Activated B cell treated with CpG ODN at 0.5 μM for 24 hours (primary cell): ENCODE results near the gene RAB28. TPM values are rescaled to one million over a fixed set of nuclear protein-coding genes. Genes with fewer than 3 reads are reported as not detected.

ENCODE experiments used
- ATAC-seq: fragments of 200-7000 bp; cut with Tn5 transposase; one replicate; pipeline ENCODE4 v1.10.0; 2021; ENCODE audit warnings: low read depth, mild to moderate bottlenecking, moderate library complexity
- CTCF ChIA-PET: fragments of 350-600 bp; sonication (Branson Sonifier 250); formaldehyde crosslinking; loops from one replicate; lab custom pipeline; 2021; ENCODE audit warnings: antibody characterized with exemption; lab: Charles Lee
- POLR2A ChIA-PET: fragments of 350-600 bp; sonication (Branson Sonifier 250); formaldehyde crosslinking; loops from one replicate; lab custom pipeline; 2021; ENCODE audit warnings: antibody characterized with exemption; lab: Charles Lee
- DNase-seq: peaks from one replicate; pipeline ENCODE4 v3.0.0; 2022
- H3K27ac Mint-ChIP-seq: one replicate; pipeline ENCODE4 v1.8.0; 2020; ENCODE audit warnings: mixed read lengths
- H3K27me3 Mint-ChIP-seq: one replicate; pipeline ENCODE4 v1.8.0; 2021; ENCODE audit warnings: mixed read lengths
- H3K36me3 Mint-ChIP-seq: one replicate; pipeline ENCODE4 v1.8.0; 2021; ENCODE audit warnings: low read depth, mixed read lengths
- H3K4me1 Mint-ChIP-seq: one replicate; pipeline ENCODE4 v1.8.0; 2021; ENCODE audit warnings: mixed read lengths
- H3K4me3 Mint-ChIP-seq: one replicate; pipeline ENCODE4 v1.8.0; 2020; ENCODE audit warnings: mild to moderate bottlenecking, mixed read lengths
- H3K9me3 Mint-ChIP-seq: one replicate; pipeline ENCODE4 v1.8.0; 2020; ENCODE audit warnings: mixed read lengths
- CTCF ChIP-seq: fragments of 200-600 bp; IDR thresholded peaks from one replicate; pipeline ENCODE4 v1.8.0; 2022; ENCODE audit warnings: antibody characterized with exemption, mild to moderate bottlenecking
- intact Hi-C: fragments of 100-400 bp; cut with micrococcal nuclease; formaldehyde crosslinking; loops from one replicate; pipeline ENCODE4 v1.15.1; 2024
- total RNA-seq: library from RNA; stranded (reverse); gene quantifications from 2 replicates; pipeline ENCODE4 v1.2.3, GENCODE V29; 2022

Gene RAB28
- 16.0 and 16.9 TPM in 2 replicates for total RNA-seq

GRCh38 chr4:13484122-13484748 lies at the start of gene RAB28:
Gene RAB28, minus strand, starts transcription at chr4:13484340.
- H3K9me3 Mint-ChIP-seq = no peaks in the 10 kb centered on the region
- DNase-seq (peak; percentile 93), ATAC-seq (peak; percentile 93)
- peaks cover 5% of the 10 kb centered on the region for H3K36me3 Mint-ChIP-seq
- H3K27ac Mint-ChIP-seq = peak within 1 kb of the TSS; percentile 99
- intact Hi-C loops = loop anchor here (1.0 to 2.0 kb wide), 4 partner anchors 45 to 1518 kb away; partner anchors contain the start of genes BOD1L1 and CPEB2
- peaks cover 14% of the 10 kb centered on the region for H3K27me3 Mint-ChIP-seq
- peaks cover 21% of the 10 kb centered on the region for H3K4me1 Mint-ChIP-seq
- ChIA-PET POLR2A (interaction anchor here (0.9 to 1.5 kb wide), 4 partner anchors 10 to 144 kb away, joined by 3 read pairs; no protein-coding TSS in a partner anchor), CTCF (interaction anchor here (1.3 kb wide), 1 partner anchor 170 kb away, joined by 3 read pairs; no protein-coding TSS in a partner anchor)
- no peak for TF ChIP-seq CTCF
- peak within 1 kb of the TSS; percentile 96 for H3K4me3 Mint-ChIP-seq

GRCh38 chr4:13531625-13531998 lies 47.5 kb upstream of the RAB28 start:
- ChIA-PET POLR2A (no interaction called here), CTCF (no interaction called here)
- TF ChIP-seq CTCF = no peak
- Mint-ChIP-seq H3K36me3 (no peaks in the 10 kb centered on the region), H3K27me3 (peaks cover 80% of the 10 kb centered on the region), H3K4me3 (no peak overlapping the region), H3K9me3 (no peaks in the 10 kb centered on the region), H3K27ac (no peak overlapping the region), H3K4me1 (peaks cover 26% of the 10 kb centered on the region)
- no peak for ATAC-seq
- intact Hi-C loops = loop anchor here (1.0 kb wide), 2 partner anchors 8 to 12 kb away; no protein-coding TSS in a partner anchor
- DNase-seq = no peak

GRCh38 chr4:13530823-13531624 lies 46.9 kb upstream of the RAB28 start:
- ATAC-seq (no peak), DNase-seq (no peak)
- ChIA-PET CTCF (no interaction called here), POLR2A (no interaction called here)
- Mint-ChIP-seq H3K4me3 (no peak overlapping the region), H3K27me3 (peaks cover 78% of the 10 kb centered on the region), H3K9me3 (no peaks in the 10 kb centered on the region), H3K27ac (no peak overlapping the region), H3K4me1 (peaks cover 26% of the 10 kb centered on the region), H3K36me3 (no peaks in the 10 kb centered on the region)
- no peak for TF ChIP-seq CTCF
- intact Hi-C loops = loop anchor here (1.0 kb wide), 2 partner anchors 8 to 12 kb away; no protein-coding TSS in a partner anchor

GRCh38 chr4:13529128-13529919 lies 45.2 kb upstream of the RAB28 start:
- intact Hi-C loops = loop anchor here (2.0 kb wide), 1 partner anchor 45 kb away; the partner anchor contains the start of gene RAB28
- CTCF ChIA-PET = no interaction called here

More at GRCh38 chr4:13529128-13529919, 45.2 kb upstream of the RAB28 start:
- DNase-seq = no peak
- POLR2A ChIA-PET = no interaction called here
- Mint-ChIP-seq H3K27ac (peak overlapping the region; percentile 30), H3K4me3 (peak overlapping the region; percentile 5), H3K4me1 (peaks cover 26% of the 10 kb centered on the region), H3K9me3 (no peaks in the 10 kb centered on the region), H3K27me3 (peaks cover 81% of the 10 kb centered on the region), H3K36me3 (no peaks in the 10 kb centered on the region)
- no peak for ATAC-seq
- no peak for TF ChIP-seq CTCF
